Hair follicular keratinocyte (primary cell): ENCODE measurements around the gene REEP6. TPM values are rescaled to one million over a fixed set of nuclear protein-coding genes. Genes with fewer than 3 reads are reported as not detected.

Source experiments
- total RNA-seq: library from RNA; depleted of rRNA; stranded (reverse); fragments of >200 nt; gene quantifications from 2 replicates; pipeline ENCODE4 v1.2.3, GENCODE V29; 2015

REEP6 gene
- 2.0 and 2.7 TPM in 2 replicates for total RNA-seq

DNA sequence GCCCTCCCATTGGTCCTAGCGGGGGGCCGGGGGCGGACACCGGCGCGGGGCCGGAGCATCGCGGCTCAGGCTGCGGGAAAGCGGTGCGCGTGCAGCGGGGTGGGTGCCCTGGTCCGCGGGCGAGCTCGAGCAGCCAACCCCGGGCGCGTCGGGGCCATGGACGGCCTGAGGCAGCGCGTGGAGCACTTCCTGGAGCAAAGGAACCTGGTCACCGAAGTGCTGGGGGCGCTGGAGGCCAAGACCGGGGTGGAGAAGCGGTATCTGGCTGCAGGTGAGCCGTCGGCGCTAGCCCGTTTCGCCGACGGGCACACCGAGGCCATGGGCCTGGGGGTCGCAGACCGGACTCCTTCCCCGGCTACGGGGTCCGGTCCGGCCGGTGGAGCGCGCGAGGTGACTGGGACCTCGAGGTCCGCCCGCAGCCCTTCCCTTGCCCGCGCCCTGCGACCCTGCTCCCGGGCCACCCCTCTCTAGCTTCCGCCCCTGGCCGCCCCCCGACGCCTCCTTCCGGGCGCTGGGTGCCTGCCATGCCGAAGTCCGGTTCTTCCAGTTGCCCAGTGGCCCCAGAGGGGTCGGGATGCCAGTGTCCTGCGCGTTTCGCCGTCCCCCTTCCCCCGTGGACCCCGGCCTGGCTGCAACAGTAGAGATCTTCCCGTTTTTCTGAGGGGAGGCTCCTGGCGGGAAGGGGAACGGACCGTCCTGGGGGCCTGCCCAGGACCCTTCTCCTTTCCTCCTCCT, at the start of gene REEP6:
Gene REEP6 (plus strand): TSS at position 68 of the 735 bp plus-strand sequence. CDS start 89 bp downstream, at position 157.

DNA sequence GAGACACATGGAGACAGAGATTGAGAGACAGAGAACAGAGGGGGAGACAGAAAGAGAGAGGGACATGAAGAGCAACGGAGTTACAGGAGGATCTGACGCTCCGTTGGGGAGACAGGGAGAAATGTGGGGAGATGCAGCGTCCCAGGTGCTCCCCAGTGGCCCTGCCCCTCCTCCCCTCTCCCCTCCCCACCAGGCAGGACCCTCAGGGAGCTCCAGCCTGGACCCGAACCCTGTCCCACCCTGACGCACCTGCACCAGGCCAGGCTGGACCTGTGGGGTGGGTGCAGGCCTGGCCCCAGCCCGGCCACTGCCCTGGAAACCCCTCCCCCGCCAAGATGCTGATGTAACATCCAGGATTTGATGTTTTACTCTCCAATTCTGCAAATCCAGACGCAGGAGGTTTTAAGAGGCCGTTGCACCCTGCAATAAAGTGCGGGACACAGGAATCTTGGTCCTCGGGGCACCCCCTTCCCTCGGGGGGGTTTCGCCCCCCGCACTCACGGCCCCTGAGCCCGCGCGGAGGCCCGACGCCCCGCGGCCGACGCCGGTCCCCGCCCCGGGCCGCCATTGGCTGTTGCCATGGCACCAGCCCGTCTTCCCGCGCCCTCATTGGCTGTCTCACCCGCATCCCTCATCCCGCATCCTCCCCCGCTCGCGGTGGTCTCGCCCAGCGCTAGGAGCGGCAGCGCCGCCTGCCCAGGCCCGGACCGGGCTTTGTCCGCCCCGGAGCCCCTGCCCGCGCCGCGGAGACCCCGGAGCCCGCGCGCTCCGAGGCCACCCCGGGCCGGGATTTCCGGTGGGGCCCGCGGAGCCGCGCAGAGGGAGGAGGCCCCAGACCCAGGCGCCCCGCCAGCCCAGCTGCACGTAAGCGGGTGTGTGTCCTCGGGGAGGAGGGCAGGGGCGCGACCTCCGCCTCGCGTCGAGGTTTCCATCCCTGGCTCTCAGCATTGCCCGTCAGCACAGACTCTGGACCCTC, 41.2 kb upstream of the REEP6 start, which contains the start of gene APC2:
Gene APC2 (plus strand): TSS at position 655 of the 976 bp plus-strand sequence. CDS start 2,881 bp downstream, outside the sequence.

DNA sequence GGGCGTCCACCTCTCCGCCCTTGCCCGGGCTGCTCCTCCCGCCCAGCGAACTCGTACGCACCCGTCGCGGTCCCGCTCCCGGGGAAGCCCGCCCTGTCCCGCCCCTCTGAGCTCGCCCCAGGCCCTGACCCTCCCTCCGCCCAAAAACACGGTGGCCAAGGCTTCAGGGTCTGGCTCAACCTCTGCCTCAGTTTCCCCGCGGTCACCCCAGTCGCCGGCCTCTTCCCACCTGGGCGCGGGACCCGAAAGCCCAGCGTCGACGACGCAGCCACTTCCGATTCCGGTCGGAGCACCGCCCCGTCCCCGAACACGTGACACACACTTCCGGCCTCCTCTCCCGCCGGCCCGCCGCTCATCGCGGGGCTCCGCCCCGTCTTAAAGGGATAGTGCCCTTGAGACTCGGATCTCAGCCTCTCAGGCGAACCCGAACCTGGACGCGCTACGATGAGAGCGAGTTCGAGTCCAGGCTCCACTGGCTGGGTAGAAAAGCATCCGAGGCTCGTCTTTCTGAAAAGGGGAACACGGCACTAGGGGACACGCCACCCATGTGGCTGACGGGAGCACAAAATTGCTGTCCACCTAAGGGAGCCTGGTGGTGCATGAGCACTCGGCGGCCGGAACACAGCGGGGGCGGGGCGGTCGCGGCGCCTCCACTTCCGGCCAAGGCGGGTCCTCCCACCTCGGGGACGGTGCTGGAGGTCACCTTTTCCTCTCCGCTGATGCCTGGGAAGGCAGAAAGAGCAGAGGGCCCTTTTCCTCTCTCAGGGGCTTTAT, 11.9 kb upstream of the REEP6 start, which contains the start of gene C19orf25:
Gene C19orf25 (minus strand): TSS at position 282 of the 774 bp plus-strand sequence. CDS start 312 bp downstream, outside the sequence.

DNA sequence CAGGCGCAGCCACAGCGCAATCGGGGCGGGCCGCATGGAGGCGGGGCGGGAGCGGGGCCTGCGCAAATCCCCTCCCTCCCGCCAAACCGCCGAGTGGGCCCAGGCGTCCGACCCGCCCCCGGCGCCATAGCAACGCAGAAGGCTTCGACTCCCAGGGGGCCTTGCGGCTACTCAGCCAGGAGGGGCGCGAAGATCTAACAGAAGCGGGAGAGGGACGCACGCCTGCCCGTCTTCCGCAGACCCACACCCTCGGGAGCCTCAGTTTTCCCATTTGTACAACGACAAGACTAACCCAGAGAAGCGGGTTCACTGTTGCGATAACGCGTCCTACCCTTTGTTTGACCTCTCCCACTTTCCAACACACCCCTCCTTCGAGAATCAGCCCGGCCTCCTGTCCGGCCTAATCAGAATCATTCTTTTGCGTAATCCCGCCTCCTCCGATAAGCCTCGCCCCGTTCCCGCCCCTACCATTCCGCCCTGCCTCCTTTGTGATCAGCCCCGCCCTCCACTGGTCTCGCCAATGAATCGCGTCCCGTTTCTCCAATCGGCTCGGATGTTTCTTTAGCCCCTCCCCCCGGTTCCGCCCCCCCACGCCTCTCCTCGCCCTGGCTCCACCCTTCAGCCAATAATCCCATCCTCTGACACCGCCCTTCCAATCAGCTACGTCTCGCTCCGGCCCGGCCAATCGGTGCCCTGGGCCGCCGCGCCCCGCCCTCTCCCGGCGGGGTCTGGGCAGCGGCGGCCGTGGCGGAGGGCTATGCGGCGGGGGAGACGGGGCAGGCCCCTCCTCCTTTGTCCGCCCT, 469 bp upstream of the REEP6 start, which contains the start of gene PCSK4:
Gene PCSK4 (minus strand): TSS at position 40 of the 803 bp plus-strand sequence. CDS start 4 bp downstream, at position 36.

DNA sequence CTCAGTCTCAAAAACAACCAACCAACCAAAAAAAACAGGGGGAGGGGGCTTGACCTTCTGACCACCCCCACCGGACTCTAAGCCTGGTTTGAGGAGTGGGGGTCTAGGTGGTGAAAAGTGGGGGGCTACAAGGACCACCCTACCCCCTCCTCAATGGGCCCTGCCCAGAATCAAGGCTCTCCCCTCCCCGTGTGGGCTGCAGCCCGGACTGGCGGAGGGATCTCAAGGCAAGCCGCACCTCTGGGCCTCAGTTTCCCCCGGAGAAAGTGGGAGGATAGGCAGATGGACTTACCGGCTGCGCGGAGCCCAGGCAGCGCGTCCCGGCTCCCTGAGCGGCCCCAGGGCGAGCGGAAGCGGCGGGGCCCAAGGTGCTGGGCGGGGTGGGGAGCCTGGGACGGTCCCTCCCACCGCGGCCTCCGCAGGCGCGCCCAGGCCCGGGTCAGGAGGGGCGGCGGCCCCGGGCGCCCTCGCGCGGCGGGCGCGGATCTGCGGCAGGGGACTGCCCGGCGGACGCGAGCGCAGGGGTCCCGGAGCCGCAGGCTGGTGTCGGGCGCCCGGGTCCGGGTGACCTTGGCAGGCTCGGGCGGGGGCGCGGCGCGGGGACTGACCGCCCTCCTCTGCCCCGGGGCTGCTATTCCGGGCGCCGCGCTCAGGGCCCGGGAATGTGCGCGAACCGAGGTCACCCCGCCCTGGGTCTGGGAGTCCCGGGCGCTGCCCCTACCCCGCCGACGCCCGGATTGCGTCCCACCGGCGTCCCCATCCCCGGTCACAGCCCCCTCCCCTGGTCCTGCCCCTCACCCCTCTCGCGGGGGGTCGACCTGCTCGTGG, 21.9 kb downstream of the REEP6 start, which contains the start of gene ADAMTSL5:
Gene ADAMTSL5 (minus strand): TSS at position 349 of the 828 bp plus-strand sequence. CDS start 2,076 bp downstream, outside the sequence.

DNA sequence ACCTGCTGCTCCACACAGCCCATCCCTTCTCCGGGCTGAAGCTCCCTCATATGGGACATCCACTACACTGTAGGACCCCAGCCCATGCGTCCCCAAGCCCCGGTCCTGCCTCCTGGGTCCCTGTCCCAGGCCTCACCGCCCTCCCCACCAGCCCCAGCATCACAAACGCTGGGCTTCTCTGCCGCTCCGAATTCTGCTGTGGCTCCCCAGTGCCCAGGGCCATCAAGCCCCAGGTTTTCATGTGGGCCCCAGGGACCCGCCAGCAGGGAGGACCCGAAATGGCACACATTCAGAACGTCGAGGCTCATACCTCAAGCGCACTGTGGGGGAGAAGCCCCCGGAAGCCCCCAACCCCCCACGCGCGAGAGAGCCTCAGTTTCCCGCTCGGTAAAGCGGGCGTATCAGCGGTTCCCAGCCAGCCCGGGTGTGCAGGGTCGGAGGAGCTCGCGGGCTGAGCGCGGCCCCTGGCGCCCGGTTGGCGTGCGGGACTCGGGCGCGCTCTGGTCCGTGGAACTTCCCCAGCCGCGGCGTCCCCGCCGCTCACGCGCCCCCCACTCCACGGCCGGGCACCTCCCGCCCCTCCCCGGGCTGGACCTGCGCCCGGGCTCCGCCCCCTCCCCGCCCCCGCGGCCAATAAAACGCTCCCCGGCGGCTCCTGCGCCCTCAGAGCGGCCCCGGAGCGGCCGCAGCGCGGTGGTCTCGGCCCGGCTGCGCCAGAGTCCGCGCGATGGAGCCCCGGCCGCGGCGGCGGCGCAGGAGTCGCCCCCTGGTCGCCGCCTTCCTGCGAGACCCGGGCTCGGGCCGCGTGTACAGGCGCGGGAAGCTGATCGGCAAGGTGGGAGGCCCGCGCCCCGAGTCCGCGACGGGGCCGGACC, 32.7 kb downstream of the REEP6 start, which contains the start of gene PLK5:
Gene PLK5 (plus strand): TSS at position 666 of the 875 bp plus-strand sequence. CDS start 2,920 bp downstream, outside the sequence.

Other genes with a start within 250 kb of the REEP6 start
- 90.0 and 106 TPM in 2 replicates for gene ATP5F1D, start 249.4 kb upstream of the REEP6 start, total RNA-seq
- gene MIDN, start 242.6 kb upstream of the REEP6 start, total RNA-seq = 17.1 and 30.5 TPM in 2 replicates
- gene CIRBP, start 221.8 kb upstream of the REEP6 start, total RNA-seq = 166 and 172 TPM in 2 replicates
- gene FAM174C, start 215.7 kb upstream of the REEP6 start, total RNA-seq = 65.4 and 81.1 TPM in 2 replicates
- gene EFNA2, start 205.3 kb upstream of the REEP6 start, total RNA-seq = not detected in 2 replicates
- 161 and 201 TPM in 2 replicates for gene NDUFS7, start 107.3 kb upstream of the REEP6 start, total RNA-seq
- gene GAMT, start 89.6 kb upstream of the REEP6 start, total RNA-seq = 5.2 and 6.9 TPM in 2 replicates
- gene DAZAP1, start 83.6 kb upstream of the REEP6 start, total RNA-seq = 84.1 and 126 TPM in 2 replicates
- 1,980 and 2,817 TPM in 2 replicates for gene RPS15, start 52.8 kb upstream of the REEP6 start, total RNA-seq
- gene APC2, start 41.1 kb upstream of the REEP6 start, total RNA-seq = under 0.01 and 0.08 TPM in 2 replicates
- gene C19orf25, start 12.0 kb upstream of the REEP6 start, total RNA-seq = 37.1 and 39.1 TPM in 2 replicates
- 1.0 and 1.1 TPM in 2 replicates for gene PCSK4, start 831 bp upstream of the REEP6 start, total RNA-seq
- 2.7 and 11.0 TPM in 2 replicates for gene ADAMTSL5, start 21.8 kb downstream of the REEP6 start, total RNA-seq
- gene PLK5, start 32.9 kb downstream of the REEP6 start, total RNA-seq = not detected in 2 replicates
- 33.0 and 33.5 TPM in 2 replicates for gene MEX3D, start 77.1 kb downstream of the REEP6 start, total RNA-seq
- gene MBD3, start 101.7 kb downstream of the REEP6 start, total RNA-seq = 97.8 and 110 TPM in 2 replicates
- gene UQCR11, start 114.3 kb downstream of the REEP6 start, total RNA-seq = 92.8 and 109 TPM in 2 replicates
- gene TCF3, start 161.4 kb downstream of the REEP6 start, total RNA-seq = 112 and 147 TPM in 2 replicates